Gastroesophageal sphincter (tissue), 4 donors: ENCODE data around the gene BMERB1. TPM values are rescaled to one million over a fixed set of nuclear protein-coding genes. Genes with fewer than 3 reads are reported as not detected.

Experiments used
- ATAC-seq: fragments of 150-250 bp; one replicate; pipeline ENCODE4 v1.9.1; 2016; ENCODE audit warnings: mild to moderate bottlenecking, moderate library complexity
- H3K27ac ChIP-seq, 4 donors: fragments of 200-600 bp; sonication (generic) in 3 of 4; 1 replicate in 3 of 4; 2 replicates in 1 of 4; pipeline ENCODE4 v1.5.1; 2016 to 2019
- H3K27me3 ChIP-seq: fragments of 200-600 bp; sonication (generic); one replicate; pipeline ENCODE4 v1.5.1; 2019
- H3K36me3 ChIP-seq, 2 donors: fragments of 200-600 bp; sonication (generic); one replicate each; pipeline ENCODE4 v1.5.1; 2019; ENCODE audit warnings: control low read depth in 1 of 2
- H3K4me1 ChIP-seq, 3 donors: fragments of 200-600 bp; sonication (generic); 1 replicate in 2 of 3; 2 replicates in 1 of 3; pipeline ENCODE4 v1.5.1; 2016 to 2019; ENCODE audit warnings: control low read depth in 2 of 3
- H3K4me3 ChIP-seq, 2 donors: fragments of 200-600 bp; sonication (generic); one replicate each; pipeline ENCODE4 v1.5.1; 2019; ENCODE audit warnings: mild to moderate bottlenecking in 1 of 2, moderate library complexity in 1 of 2
- H3K9me3 ChIP-seq, 3 donors: fragments of 200-600 bp; sonication (generic); one replicate each; pipeline ENCODE4 v1.5.1; 2017 to 2019; ENCODE audit warnings: control low read depth in 2 of 3
- EP300 ChIP-seq: sonication (generic); formaldehyde crosslinking; IDR thresholded peaks from one replicate; pipeline ENCODE4 v1.6.1; 2017; ENCODE audit warnings: antibody characterized with exemption, mild to moderate bottlenecking
- POLR2A ChIP-seq, 2 donors: fragments of 450-650 bp; IDR thresholded peaks; one replicate each; pipeline ENCODE4 v1.6.1; 2017; ENCODE audit warnings: antibody characterized with exemption in 2 of 2, mild to moderate bottlenecking in 2 of 2, moderate library complexity in 1 of 2
- POLR2AphosphoS5 ChIP-seq: sonication (generic); formaldehyde crosslinking; IDR thresholded peaks from one replicate; pipeline ENCODE4 v1.6.1; 2017; ENCODE audit warnings: antibody characterized with exemption
- WGBS, 2 donors: methylation state at CpG; one replicate each; pipeline ENCODE4 v1.1.5; 2018; ENCODE audit warnings: low coverage in 1 of 2; 5-methylcytosine and 5-hydroxymethylcytosine counted together
- total RNA-seq, 4 donors: library from RNA; depleted of rRNA; stranded (reverse); fragments of >200 nt; gene quantifications; one replicate each; pipeline ENCODE4 v1.1.0, GENCODE V29; 2016
- TF ChIP-seq, protein P1 (sequence below), 4 experiments: fragments of 200-600 bp in 2 of 4; fragments of 450-650 bp in 2 of 4; sonication (generic) in 1 of 4; IDR thresholded peaks; one replicate each; pipeline ENCODE4 v1.5.1; 2017 to 2019; ENCODE audit warnings: antibody characterized with exemption in 4 of 4, mild to moderate bottlenecking in 2 of 4, moderate library complexity in 2 of 4

The BMERB1 gene
- total RNA-seq, 4 donors from 2014 or later, result 84.5 to 135 (median 101) TPM

DNA sequence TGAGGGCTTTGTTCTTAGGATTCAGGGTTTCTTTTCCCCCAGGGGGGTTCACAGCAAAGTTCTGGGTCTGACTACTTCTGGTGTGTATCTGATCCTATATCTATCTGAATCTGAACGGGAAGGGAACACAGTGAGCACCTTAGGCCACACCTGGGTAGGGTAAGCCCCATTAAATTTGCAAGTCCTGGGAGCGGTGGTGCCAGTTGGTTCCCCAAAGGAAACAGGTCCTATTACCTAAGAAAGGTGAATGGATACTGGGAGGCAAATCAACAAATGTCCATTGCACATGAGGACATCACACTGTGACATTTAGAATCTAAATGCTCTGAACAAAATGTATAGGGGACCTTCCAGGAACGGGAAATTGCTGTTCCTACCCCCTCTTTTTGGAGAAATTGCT, 54.6 kb downstream of the BMERB1 start:
- H3K4me3 ChIP-seq, result no peak overlapping the region
- H3K27ac ChIP-seq, result peak overlapping the region; percentile 1 to 79 (median 54)
- peaks cover 0 to 43% (median 16%) of the 10 kb centered on the region in 3 donors for H3K4me1 ChIP-seq
- peaks cover 0 to 3% of the 10 kb centered on the region in 2 donors for H3K36me3 ChIP-seq
- TF ChIP-seq EP300, result no peak
- TF ChIP-seq POLR2AphosphoS5, result no peak
- TF ChIP-seq, protein P1, sequence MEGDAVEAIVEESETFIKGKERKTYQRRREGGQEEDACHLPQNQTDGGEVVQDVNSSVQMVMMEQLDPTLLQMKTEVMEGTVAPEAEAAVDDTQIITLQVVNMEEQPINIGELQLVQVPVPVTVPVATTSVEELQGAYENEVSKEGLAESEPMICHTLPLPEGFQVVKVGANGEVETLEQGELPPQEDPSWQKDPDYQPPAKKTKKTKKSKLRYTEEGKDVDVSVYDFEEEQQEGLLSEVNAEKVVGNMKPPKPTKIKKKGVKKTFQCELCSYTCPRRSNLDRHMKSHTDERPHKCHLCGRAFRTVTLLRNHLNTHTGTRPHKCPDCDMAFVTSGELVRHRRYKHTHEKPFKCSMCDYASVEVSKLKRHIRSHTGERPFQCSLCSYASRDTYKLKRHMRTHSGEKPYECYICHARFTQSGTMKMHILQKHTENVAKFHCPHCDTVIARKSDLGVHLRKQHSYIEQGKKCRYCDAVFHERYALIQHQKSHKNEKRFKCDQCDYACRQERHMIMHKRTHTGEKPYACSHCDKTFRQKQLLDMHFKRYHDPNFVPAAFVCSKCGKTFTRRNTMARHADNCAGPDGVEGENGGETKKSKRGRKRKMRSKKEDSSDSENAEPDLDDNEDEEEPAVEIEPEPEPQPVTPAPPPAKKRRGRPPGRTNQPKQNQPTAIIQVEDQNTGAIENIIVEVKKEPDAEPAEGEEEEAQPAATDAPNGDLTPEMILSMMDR (IDR thresholded peaks at IDR 0.05), result no peak
- no peak for TF ChIP-seq POLR2A (IDR thresholded peaks at IDR 0.05)
- no peaks in the 10 kb centered on the region for H3K9me3 ChIP-seq
- no peak for ATAC-seq
- H3K27me3 ChIP-seq, result no peaks in the 10 kb centered on the region
- WGBS, 2 donors, result 14 to 67% methylated on average over 1 to 2 of the region's 3 CpGs

DNA sequence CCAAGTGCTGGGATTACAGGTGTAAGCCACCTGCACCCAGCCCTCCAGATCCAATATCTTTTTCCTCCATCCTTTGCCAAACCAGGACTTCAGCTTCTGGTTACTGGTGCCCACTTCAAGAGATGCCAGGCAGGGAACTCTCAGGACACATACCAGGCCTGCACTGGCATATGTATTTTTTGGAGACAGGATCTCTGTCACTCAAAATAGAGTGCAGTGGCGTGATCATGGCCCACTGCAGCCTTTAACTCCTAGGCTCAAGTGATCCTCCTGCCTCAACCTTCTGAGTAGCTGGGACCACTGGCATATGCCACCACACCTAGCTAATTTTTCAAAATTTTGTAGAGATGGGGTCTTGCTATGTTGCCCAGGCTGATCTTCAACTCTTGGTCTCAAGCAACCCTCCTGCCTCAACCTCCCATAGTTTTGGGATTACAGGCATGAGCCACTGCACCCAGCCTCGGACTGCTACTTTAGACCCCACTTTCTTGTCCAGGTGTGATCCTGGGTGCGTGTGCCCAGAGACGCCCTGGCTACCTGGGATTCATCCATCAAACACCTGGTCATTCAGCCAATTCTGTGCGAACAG, 55.8 kb downstream of the BMERB1 start:
- Histone ChIP-seq H3K4me3 (no peak overlapping the region), H3K36me3 (no peaks in the 10 kb centered on the region), H3K27me3 (no peaks in the 10 kb centered on the region), H3K27ac (peak overlapping the region in 3 of 4 donors; percentile 61 to 79 (median 62)), H3K4me1 (peaks cover 0 to 47% (median 16%) of the 10 kb centered on the region in 3 donors), H3K9me3 (no peaks in the 10 kb centered on the region)
- no peak for ATAC-seq
- 97 to 100% methylated on average over 2 to 4 of the region's 5 CpGs for WGBS, 2 donors
- TF ChIP-seq, protein P1 (IDR thresholded peaks at IDR 0.05), result no peak
- TF ChIP-seq EP300 (no peak), POLR2AphosphoS5 (no peak), POLR2A (IDR thresholded peaks at IDR 0.05) (no peak)

DNA sequence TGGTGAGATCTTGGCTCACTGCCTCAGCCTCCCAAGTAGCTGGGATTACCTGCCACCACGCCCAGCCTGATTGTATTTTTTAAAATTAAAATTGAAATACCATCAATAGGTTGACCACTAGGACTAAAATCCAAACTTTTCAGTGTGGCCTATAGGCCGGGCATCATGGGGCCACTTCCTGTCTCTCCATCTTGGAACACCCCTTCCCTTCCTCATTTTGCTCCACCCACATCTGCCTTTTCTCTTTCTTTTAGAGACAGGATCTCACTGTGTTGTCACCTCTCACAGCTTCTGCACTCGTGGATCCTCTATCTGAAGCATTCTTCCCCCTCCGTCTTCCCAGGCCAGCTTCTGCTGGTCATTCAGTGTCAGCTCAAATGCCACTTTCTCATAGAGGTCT, 57.0 kb downstream of the BMERB1 start:
- H3K27ac ChIP-seq, result peak overlapping the region in 1 of 4 donors; percentile 63
- 92 to 95% methylated on average over 4 of the region's 4 CpGs for WGBS, 2 donors
- ATAC-seq, result no peak

DNA sequence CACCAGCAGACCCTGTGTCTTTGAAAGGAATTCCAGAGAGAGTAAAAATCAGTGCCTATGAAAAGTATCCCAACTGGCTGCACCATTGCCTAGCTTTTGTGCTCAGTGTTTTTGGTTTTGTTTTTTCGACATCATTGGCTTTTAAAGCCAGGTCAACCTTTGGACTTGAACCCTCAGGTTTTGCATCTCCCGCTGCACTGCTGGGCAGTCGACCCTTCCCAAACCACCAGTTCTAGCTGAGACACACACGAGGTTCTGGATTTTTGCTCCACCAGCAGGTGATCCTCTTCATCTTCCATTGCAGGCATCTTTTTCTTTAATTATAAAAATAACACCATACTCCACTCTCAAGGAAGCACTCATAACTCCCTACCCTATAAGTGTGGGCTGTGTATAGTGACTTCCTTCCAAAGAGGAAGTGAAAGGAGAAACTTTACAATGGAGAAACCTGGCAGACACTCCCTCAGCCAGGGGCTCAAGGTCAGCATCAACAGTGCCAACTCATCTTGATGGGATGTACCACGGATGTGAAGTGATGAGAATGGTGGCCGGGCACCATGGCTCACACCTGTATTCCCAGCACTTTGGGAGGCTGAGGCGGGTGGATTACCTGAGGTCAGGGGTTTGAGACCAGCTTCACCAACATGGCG, 57.8 kb downstream of the BMERB1 start:
- Histone ChIP-seq H3K27ac (peak overlapping the region in 1 of 4 donors; percentile 63), H3K4me3 (no peak overlapping the region), H3K9me3 (no peaks in the 10 kb centered on the region), H3K27me3 (no peaks in the 10 kb centered on the region), H3K36me3 (no peaks in the 10 kb centered on the region), H3K4me1 (peaks cover 0 to 47% (median 16%) of the 10 kb centered on the region in 3 donors)
- ATAC-seq, result no peak
- TF ChIP-seq, protein P1 (IDR thresholded peaks at IDR 0.05), result no peak
- TF ChIP-seq POLR2A (IDR thresholded peaks at IDR 0.05) (no peak), POLR2AphosphoS5 (no peak), EP300 (no peak)
- WGBS, 2 donors, result 67% methylated on average over 3 to 5 of the region's 8 CpGs

More for the DNA sequence above, 57.0 kb downstream of the BMERB1 start:
- Histone ChIP-seq H3K36me3 (no peaks in the 10 kb centered on the region), H3K4me3 (no peak overlapping the region), H3K9me3 (no peaks in the 10 kb centered on the region), H3K27me3 (no peaks in the 10 kb centered on the region), H3K4me1 (peaks cover 0 to 47% (median 16%) of the 10 kb centered on the region in 3 donors)
- no peak for TF ChIP-seq POLR2AphosphoS5
- TF ChIP-seq, protein P1 (IDR thresholded peaks at IDR 0.05), result no peak
- TF ChIP-seq POLR2A (IDR thresholded peaks at IDR 0.05), result no peak
- no peak for TF ChIP-seq EP300
